Measurements from ENCODE around the gene PAQR5.
"Not testable (repeated sequence)": the region's sequence is repeated elsewhere in the genome, so short reads cannot be mapped to it uniquely, and the experiment has no call there.

The PAQR5 gene

GRCh38 chr15:69288011-69288410 is 10.7 kb upstream of the PAQR5 start:
- H3K4me3 ChIP-seq = no peak overlapping the region
- H3K4me1 ChIP-seq = no peaks in the 10 kb centered on the region
- no peak for DNase-seq (ENCODE audit: low spot score in 2 of 2)
- in situ Hi-C loops (cut with MboI; ENCODE audit: low sequenced_read_pairs) = no loop called here
- no peaks in the 10 kb centered on the region for H3K36me3 ChIP-seq (replicated peaks)
- no peaks in the 10 kb centered on the region for H3K9me3 ChIP-seq
- H3K27me3 ChIP-seq (ENCODE audit: low read depth) = no peaks in the 10 kb centered on the region

GRCh38 chr15:69288531-69289341 is 10.0 kb upstream of the PAQR5 start:
- Histone ChIP-seq H3K4me3 (no peak overlapping the region), H3K27me3 (ENCODE audit: low read depth) (no peaks in the 10 kb centered on the region), H3K9me3 (no peaks in the 10 kb centered on the region), H3K4me1 (no peaks in the 10 kb centered on the region), H3K36me3 (replicated peaks) (no peaks in the 10 kb centered on the region)
- in situ Hi-C loops (cut with MboI; ENCODE audit: low sequenced_read_pairs) = no loop called here
- no peak for DNase-seq (ENCODE audit: low spot score in 2 of 2)

- Histone ChIP-seq H3K4me1 (no peaks in the 10 kb centered on the region), H3K4me3 (no peak overlapping the region), H3K36me3 (replicated peaks) (no peaks in the 10 kb centered on the region), H3K27me3 (ENCODE audit: low read depth) (no peaks in the 10 kb centered on the region), H3K9me3 (no peaks in the 10 kb centered on the region)
- no peak for DNase-seq (ENCODE audit: low spot score in 2 of 2)
- in situ Hi-C loops (cut with MboI; ENCODE audit: low sequenced_read_pairs) = no loop called here
These were observed 9.2 kb upstream of the PAQR5 start for GRCh38 chr15:69289342-69290146.

- DNase-seq (ENCODE audit: low spot score in 2 of 2) = no peak
- Histone ChIP-seq H3K4me1 (no peaks in the 10 kb centered on the region), H3K36me3 (replicated peaks) (no peaks in the 10 kb centered on the region), H3K27me3 (ENCODE audit: low read depth) (no peaks in the 10 kb centered on the region), H3K9me3 (no peaks in the 10 kb centered on the region), H3K4me3 (no peak overlapping the region)
- in situ Hi-C loops (cut with MboI; ENCODE audit: low sequenced_read_pairs) = no loop called here
These were observed 8.2 kb upstream of the PAQR5 start for GRCh38 chr15:69290346-69291164.

- H3K27me3 ChIP-seq (ENCODE audit: low read depth); H3K4me3 ChIP-seq; H3K36me3 ChIP-seq (replicated peaks); in situ Hi-C loops (cut with MboI; ENCODE audit: low sequenced_read_pairs); DNase-seq (ENCODE audit: low spot score in 2 of 2); H3K9me3 ChIP-seq; H3K4me1 ChIP-seq: not testable (repeated sequence)
These were observed 7.1 kb upstream of the PAQR5 start for GRCh38 chr15:69291651-69292050.

GRCh38 chr15:69292826-69293420 is 5.8 kb upstream of the PAQR5 start:
- H3K4me3 ChIP-seq = no peak overlapping the region
- H3K4me1 ChIP-seq = no peaks in the 10 kb centered on the region
- H3K27me3 ChIP-seq (ENCODE audit: low read depth) = no peaks in the 10 kb centered on the region
- DNase-seq (ENCODE audit: low spot score in 2 of 2) = no peak
- H3K36me3 ChIP-seq (replicated peaks) = no peaks in the 10 kb centered on the region
- in situ Hi-C loops (cut with MboI; ENCODE audit: low sequenced_read_pairs) = no loop called here
- no peaks in the 10 kb centered on the region for H3K9me3 ChIP-seq

GRCh38 chr15:69293741-69294615 is 4.7 kb upstream of the PAQR5 start:
- no peaks in the 10 kb centered on the region for H3K9me3 ChIP-seq
- in situ Hi-C loops (cut with MboI; ENCODE audit: low sequenced_read_pairs) = no loop called here
- DNase-seq (ENCODE audit: low spot score in 2 of 2) = no peak
- peaks cover 6% of the 10 kb centered on the region for H3K4me1 ChIP-seq
- H3K27me3 ChIP-seq (ENCODE audit: low read depth) = no peaks in the 10 kb centered on the region
- no peaks in the 10 kb centered on the region for H3K36me3 ChIP-seq (replicated peaks)
- H3K4me3 ChIP-seq = no peak overlapping the region

GRCh38 chr15:69296606-69297005 is 2.1 kb upstream of the PAQR5 start:
- DNase-seq (ENCODE audit: low spot score in 2 of 2) = no peak
- Histone ChIP-seq H3K4me1 (peaks cover 14% of the 10 kb centered on the region), H3K36me3 (replicated peaks) (no peaks in the 10 kb centered on the region), H3K9me3 (no peaks in the 10 kb centered on the region), H3K27me3 (ENCODE audit: low read depth) (no peaks in the 10 kb centered on the region), H3K4me3 (no peak overlapping the region)
- in situ Hi-C loops (cut with MboI; ENCODE audit: low sequenced_read_pairs) = no loop called here

GRCh38 chr15:69297642-69298353 is 914 bp upstream of the PAQR5 start:
- DNase-seq (ENCODE audit: low spot score in 2 of 2) = no peak
- Histone ChIP-seq H3K4me3 (no peak overlapping the region), H3K4me1 (peaks cover 14% of the 10 kb centered on the region), H3K36me3 (replicated peaks) (no peaks in the 10 kb centered on the region), H3K27me3 (ENCODE audit: low read depth) (no peaks in the 10 kb centered on the region), H3K9me3 (no peaks in the 10 kb centered on the region)
- in situ Hi-C loops (cut with MboI; ENCODE audit: low sequenced_read_pairs) = no loop called here

GRCh38 chr15:69298354-69298696 is 387 bp upstream of the PAQR5 start:
- no peaks in the 10 kb centered on the region for H3K9me3 ChIP-seq
- no peaks in the 10 kb centered on the region for H3K36me3 ChIP-seq (replicated peaks)
- in situ Hi-C loops (cut with MboI; ENCODE audit: low sequenced_read_pairs) = no loop called here
- no peak for DNase-seq (ENCODE audit: low spot score in 2 of 2)
- peak overlapping the region; percentile 42 for H3K4me3 ChIP-seq
- H3K4me1 ChIP-seq = peaks cover 14% of the 10 kb centered on the region
- no peaks in the 10 kb centered on the region for H3K27me3 ChIP-seq (ENCODE audit: low read depth)

GRCh38 chr15:69299451-69299886 is 757 bp downstream of the PAQR5 start:
- H3K27me3 ChIP-seq (ENCODE audit: low read depth) = no peaks in the 10 kb centered on the region; the same call in 1 of the 2 replicates
- H3K4me1 ChIP-seq = peaks cover 14% of the 10 kb centered on the region
- H3K36me3 ChIP-seq (replicated peaks) = no peaks in the 10 kb centered on the region
- no peak for DNase-seq (ENCODE audit: low spot score in 2 of 2)
- H3K4me3 ChIP-seq = peak overlapping the region; percentile 42
- in situ Hi-C loops (cut with MboI; ENCODE audit: low sequenced_read_pairs) = no loop called here
- H3K9me3 ChIP-seq = no peaks in the 10 kb centered on the region

- no peaks in the 10 kb centered on the region for H3K9me3 ChIP-seq
- peak in 1 of 2 experiments; percentile 36 for DNase-seq (ENCODE audit: low spot score in 2 of 2)
- in situ Hi-C loops (cut with MboI; ENCODE audit: low sequenced_read_pairs) = no loop called here
- no peaks in the 10 kb centered on the region for H3K36me3 ChIP-seq (replicated peaks)
- H3K4me3 ChIP-seq = no peak overlapping the region; the same call in 1 of the 2 replicates
- peaks cover 14% of the 10 kb centered on the region for H3K4me1 ChIP-seq
- H3K27me3 ChIP-seq (ENCODE audit: low read depth) = no peaks in the 10 kb centered on the region; the same call in 1 of the 2 replicates
These were observed 1.4 kb downstream of the PAQR5 start for GRCh38 chr15:69299943-69300588.
